Endometrial microvascular endothelial cells (primary cell): ENCODE data around the gene KIRREL3. TPM values are rescaled to one million over a fixed set of nuclear protein-coding genes. Genes with fewer than 3 reads are reported as not detected.

Experiments
- in situ Hi-C: cut with HindIII; loops from 2 replicates; pipeline ENCODE4 v1.10.0; 2017; ENCODE audit warnings: low sequenced_read_pairs, low pct_unique_long_range_greater_than_20kb; ENCODE audit errors: inconsistent ontology term
- total RNA-seq: library from RNA; depleted of rRNA; stranded (reverse); fragments of >200 nt; gene quantifications from one replicate; pipeline ENCODE4 v1.2.3, GENCODE V29; 2015; ENCODE audit errors: inconsistent ontology term

The KIRREL3 gene
- total RNA-seq, 1 donor from 2014 or later = 0.56 TPM

DNA sequence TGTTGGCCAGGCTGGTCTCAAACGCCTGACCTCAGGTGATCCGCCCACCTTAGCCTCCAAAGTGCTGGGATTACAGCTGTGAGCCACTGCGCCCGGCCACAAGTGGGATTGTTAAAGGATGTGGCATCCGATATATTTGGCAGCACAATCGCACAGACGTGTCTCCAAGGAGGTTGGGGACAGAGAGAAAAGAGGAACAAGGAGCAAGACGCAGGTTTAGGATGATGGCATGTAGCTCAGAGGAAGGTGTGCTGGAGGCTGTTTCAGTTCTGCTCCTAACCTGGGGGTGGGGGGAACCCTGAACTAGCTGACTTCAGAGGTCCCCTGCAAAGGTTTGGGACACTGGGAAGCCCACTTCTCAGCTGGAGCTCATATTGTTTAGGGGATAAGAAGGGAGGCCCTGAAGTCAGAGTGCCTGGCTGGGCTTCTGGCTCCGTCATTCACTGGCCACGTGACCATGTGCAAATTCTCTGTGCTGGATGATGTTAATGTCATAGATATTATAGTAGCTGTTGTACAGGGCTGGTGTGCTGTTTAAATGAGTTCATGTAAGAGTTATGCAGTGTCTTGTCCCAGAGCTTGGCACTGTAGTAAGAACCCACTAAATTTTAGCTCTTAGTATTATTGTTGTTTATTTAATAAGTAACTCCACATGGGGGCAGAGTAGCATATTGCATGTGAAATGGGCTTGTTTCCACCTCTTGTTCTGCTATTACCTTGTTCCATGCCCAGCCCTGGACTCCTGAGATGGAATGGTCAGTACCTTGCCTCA is 515.4 kb downstream of the KIRREL3 start:
- in situ Hi-C loops = loop anchor here (25.0 kb wide), 1 partner anchor 502 kb away; no protein-coding TSS in a partner anchor

DNA sequence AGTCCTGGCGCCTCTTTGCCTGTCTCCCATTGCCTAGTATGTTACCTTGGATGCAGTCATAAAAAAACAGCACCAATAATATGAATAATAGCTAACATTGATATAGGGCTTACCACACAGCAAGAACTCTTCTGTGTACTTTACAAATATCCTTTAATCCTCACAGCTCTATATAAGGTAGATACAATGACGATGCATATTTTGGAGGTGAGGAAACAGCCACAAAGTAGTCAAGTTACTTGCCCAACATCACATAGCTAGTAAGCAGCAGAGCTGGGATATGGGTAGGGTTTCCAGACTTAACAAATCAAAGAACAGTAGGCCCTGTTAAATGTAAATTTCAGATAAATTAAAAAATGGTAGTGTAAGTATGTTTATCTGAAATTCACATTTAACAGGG is 516.3 kb downstream of the KIRREL3 start:
- in situ Hi-C loops = loop anchor here (25.0 kb wide), 1 partner anchor 503 kb away; no protein-coding TSS in a partner anchor

- in situ Hi-C loops = loop anchor here (25.0 kb wide), 1 partner anchor 504 kb away; no protein-coding TSS in a partner anchor
These were observed 516.9 kb downstream of the KIRREL3 start for GRCh38 chr11:126483621-126484195.

- in situ Hi-C loops = loop anchor here (25.0 kb wide), 1 partner anchor 505 kb away; no protein-coding TSS in a partner anchor
These were observed 517.9 kb downstream of the KIRREL3 start for GRCh38 chr11:126482586-126483108.

- in situ Hi-C loops = loop anchor here (25.0 kb wide), 1 partner anchor 506 kb away; no protein-coding TSS in a partner anchor
These were observed 519.3 kb downstream of the KIRREL3 start for GRCh38 chr11:126481303-126481680.

DNA sequence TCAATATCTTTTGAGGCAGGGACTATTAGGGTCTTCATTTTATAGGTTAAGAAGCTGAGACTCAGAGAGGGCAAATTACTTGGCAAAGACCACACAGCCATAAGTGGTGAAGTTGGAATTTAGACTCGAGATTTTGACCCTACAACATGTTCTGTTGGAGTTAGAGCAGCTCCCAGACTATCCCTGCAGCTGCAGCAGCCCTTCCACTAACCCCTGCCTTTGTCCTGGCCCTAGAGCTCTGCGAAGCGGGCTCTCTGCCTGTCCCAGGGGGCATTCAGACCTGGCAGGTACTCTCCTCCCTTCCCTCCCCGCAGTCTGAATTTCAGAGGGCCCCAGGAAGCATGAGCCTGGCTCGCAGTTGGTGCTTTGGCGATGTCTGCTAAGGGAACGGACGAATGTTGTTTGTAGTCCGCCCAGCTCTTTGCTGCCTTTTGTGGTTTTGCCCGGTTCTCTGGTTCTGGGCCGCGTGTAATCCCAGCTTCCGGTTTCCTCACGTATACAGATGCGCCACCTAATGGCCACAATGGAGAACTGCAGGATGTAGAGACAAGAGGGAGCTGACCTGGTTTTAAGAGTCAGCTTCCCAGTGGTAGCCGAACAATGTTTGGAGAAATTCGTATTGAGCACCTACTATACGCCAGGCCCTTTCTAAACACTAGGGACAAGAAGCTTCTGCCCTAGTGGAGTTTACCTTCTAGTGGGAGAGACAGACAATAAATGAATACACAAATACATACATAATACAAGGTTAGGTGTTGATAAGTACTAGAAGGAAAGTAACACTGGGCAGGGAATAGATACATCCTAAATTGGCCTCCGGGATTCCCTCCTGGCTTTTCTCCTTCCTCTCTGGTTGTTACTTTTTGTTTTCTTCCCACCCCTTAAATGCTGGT is 519.9 kb downstream of the KIRREL3 start:
- in situ Hi-C loops = loop anchor here (25.0 kb wide), 1 partner anchor 507 kb away; no protein-coding TSS in a partner anchor

DNA sequence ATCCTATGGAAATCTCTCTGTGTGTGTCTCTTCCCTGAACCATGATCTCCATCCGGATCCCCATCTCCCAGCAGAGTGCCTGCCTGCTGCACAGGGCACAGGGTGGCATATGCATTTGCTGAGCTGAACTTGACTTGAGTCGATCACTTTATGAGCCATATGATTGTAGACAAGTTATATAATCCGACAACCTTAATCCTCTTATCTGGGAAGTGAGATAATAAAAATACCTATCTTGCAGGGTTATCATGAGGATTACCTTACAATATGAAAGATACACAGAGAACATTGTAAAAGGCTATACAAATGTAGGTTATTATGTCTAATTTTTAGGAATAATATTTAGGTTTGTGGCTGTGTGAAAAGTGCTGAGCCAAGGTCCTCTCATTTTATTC is 520.6 kb downstream of the KIRREL3 start:
- in situ Hi-C loops = loop anchor here (25.0 kb wide), 1 partner anchor 507 kb away; no protein-coding TSS in a partner anchor

DNA sequence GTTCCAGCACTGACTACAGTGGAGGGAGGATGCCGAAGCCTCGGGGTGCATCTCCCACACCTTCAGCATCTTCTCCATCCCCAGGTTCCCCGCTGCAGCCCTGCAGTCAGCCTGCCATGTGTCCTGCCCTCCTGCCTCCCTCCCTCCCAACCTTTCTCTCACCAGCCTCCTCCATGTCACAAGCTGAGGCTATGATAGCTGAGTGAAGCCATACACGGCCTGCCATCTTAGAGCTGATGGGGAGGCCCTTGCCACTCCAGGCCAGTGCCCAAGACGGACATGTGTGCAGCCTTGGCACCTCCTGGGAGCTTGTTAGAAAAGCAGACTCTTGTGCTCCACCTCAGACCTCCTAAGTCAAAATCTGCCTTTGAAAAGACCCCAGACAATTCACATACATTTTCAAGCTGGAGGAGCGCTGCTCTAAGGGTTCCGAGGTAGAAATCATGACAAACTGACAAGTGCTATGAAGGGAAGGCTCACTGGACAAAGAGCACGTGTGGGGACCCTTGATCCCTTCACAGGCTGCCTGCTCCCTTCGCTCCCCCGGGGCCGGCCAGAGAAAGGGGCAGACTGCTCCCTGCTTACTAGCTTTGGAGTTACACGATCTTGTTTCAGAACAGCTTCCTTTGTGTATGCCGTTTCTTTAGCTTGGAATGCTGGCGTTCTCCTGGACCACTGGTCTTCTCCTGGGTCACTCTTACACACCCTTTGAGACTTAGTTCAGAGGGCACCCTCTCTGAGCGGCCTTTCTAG is 521.2 kb downstream of the KIRREL3 start:
- in situ Hi-C loops = loop anchor here (25.0 kb wide), 1 partner anchor 508 kb away; no protein-coding TSS in a partner anchor

GRCh38 chr11:126478466-126478865 is 522.1 kb downstream of the KIRREL3 start:
- in situ Hi-C loops = loop anchor here (25.0 kb wide), 1 partner anchor 509 kb away; no protein-coding TSS in a partner anchor

DNA sequence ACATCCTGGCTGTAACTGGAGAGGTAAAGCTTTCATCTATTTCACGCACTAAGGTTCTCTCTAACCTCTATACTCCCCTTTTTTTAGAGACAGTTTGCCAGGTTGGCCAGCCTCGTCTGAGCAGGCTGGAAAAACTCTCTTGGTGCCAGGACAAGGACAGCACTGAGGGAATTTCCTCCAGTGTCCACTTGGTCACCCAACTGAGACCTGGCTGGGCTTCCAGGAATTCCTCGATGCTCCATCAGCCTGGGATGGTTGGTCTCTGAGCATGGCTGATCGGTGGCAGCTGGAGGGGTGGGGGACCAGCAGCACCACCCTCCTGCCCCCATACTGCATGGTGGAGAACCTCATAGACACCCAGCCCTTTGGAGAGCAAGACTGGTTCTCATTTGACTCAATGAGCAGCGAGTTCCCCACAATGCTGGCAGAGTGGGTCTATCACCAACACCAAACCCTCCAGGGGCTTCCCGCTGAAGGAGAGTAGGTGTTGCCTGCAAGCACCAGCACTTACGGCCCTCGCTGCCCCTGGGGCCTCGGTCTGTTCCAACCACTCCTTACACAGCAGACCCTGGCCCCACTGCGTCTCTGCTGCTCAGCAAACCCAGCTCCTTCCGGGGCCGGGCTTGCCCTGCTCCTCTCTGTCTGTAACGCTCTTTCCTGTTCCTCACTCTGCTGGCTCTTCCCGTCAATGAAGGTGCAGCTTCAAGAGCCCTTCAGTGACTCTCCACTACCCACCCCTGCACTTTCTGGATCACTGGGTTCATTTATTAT is 522.9 kb downstream of the KIRREL3 start:
- in situ Hi-C loops = loop anchor here (25.0 kb wide), 1 partner anchor 510 kb away; no protein-coding TSS in a partner anchor

- in situ Hi-C loops = loop anchor here (25.0 kb wide), 1 partner anchor 510 kb away; no protein-coding TSS in a partner anchor
These were observed 523.6 kb downstream of the KIRREL3 start for GRCh38 chr11:126476977-126477376.

DNA sequence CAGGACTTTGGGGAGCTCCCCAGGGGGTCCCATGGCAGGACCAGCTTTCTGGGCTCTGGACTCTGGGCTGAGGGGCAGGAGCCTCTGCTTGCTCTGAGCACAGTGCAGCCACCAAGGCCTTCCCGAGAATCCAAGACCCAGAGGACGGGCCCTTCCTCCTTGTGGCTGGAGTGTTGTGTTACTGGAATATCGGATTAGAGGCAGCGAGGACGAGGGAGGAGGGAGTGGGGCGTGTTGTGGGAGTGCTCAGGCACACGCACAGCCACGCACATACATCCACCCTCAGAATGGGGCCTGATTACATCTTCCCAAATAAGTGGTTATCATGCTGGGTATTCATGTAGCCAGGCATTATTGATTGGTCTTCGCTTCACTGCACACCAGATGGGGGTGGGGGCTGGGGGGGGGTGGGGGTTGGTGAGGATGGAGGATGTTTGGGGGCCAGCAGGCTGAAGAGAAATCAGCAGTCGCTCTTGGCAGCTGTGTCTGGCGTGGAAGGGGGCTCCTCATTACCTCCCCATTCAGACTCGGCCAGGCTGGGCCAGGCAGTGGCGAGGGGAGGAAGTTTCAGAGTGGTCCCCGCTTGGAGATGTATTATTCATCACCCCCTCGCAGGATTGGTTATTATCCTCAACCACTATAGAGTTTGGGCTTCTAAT is 524.2 kb downstream of the KIRREL3 start:
- in situ Hi-C loops = loop anchor here (25.0 kb wide), 1 partner anchor 511 kb away; no protein-coding TSS in a partner anchor

- in situ Hi-C loops = loop anchor here (25.0 kb wide), 1 partner anchor 512 kb away; no protein-coding TSS in a partner anchor
These were observed 525.3 kb downstream of the KIRREL3 start for GRCh38 chr11:126475014-126475991.

DNA sequence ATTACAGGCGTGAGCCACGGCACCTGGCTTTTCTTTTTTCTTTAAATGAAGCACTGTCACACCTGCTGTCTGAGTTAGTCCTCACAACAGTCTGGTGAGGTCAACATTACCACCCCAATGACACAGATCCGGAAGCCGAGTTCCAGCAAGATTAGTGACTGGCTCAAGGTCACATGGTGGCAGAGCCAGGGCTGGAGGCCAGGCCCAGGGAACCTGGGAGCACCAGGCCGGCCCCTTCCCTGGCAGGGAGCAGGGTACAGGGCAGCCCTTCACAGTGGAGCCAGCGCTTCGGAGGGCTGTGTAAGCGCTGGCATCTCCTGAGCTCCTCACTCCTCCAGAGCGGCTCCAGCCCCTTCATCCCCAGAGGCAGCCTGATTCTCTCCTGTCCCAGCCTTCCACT is 526.4 kb downstream of the KIRREL3 start:
- in situ Hi-C loops = no loop called here

GRCh38 chr11:126473269-126473668 is 527.3 kb downstream of the KIRREL3 start:
- in situ Hi-C loops = no loop called here

DNA sequence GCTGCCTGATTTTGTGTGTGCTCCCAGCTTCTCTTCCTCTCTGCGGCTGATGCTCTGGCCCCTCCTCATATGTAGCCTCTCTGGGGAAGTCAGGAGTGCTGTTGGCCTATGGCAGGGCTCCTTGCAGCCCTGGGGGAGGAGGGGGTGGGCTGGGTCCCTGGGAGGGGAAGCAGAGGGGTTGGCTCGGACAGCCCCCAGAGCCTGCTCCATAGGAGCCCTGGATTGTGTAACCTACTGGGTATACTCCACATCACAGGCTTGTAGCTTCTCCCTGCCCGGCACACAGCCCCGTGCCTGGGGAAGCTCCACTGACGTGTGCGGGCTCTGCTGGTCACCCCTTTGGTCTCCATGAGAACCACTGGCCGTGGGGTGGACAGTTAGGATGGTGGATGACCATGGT is 531.3 kb downstream of the KIRREL3 start:
- in situ Hi-C loops = no loop called here
